K562 (cell line): Measurements from ENCODE around the gene CLDN24.

Experiments used
- CTCF ChIP-seq, 3 experiments: IDR thresholded peaks in 2 of 3; conservative IDR thresholded peaks in 1 of 3; 2 replicates each; pipeline ENCODE4 v1.5.1; 2011 to 2012; ENCODE audit warnings: low read length in 3 of 3, mild to moderate bottlenecking in 3 of 3, control low read depth in 2 of 3, improper control_type of control experiment in 1 of 3, inconsistent platforms in 1 of 3, low read depth in 1 of 3, mixed read lengths in 1 of 3, moderate library complexity in 1 of 3; ENCODE audit not compliant: insufficient read depth in 2 of 3
- ZNF197 ChIP-seq: fragments of 200-800 bp; sonication (Bioruptor generic); IDR thresholded peaks from 2 replicates; pipeline ENCODE4 v1.6.1; 2016; ENCODE audit warnings: low read depth, missing genetic modification characterization, missing compliant biosample characterization
- TF ChIP-seq, protein P1 (sequence below), 2 experiments: fragments of 450-650 bp in 1 of 2; sonication (generic) in 1 of 2; formaldehyde crosslinking; conservative IDR thresholded peaks; 2 replicates each; pipeline versions ENCODE4 v1.4.0 to v1.8.1; 2020 to 2022; ENCODE audit warnings: mild to moderate bottlenecking in 1 of 2, missing genetic modification reagents in 1 of 2

DNA sequence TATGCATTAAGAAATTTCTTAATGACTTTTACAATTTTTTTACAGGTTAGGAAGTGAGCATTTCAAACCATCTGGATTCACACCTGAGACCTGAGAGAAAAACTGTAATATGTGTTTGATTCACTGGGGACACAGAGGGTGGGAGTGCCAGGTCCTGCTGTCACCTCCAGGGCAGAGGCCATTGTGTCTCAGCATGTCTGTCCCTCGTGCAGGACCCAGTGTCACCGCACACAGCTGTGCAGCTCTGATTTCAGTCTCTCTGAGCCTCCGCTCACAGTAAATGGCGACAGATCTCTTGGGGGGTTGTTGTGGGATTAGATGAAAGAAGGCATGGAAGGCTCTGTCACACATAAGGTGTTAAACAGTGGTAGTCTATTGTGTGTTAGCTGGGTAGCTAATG is 23.0 kb upstream of the CLDN24 start:
- no peak for TF ChIP-seq CTCF (IDR thresholded peaks at IDR 0.05 in 2 of 3, conservative IDR thresholded peaks at IDR 0.05 in 1 of 3; ENCODE audit: insufficient read depth in 2 of 3, low read depth in 1 of 3, low read length in 3 of 3)
- TF ChIP-seq, protein P1, sequence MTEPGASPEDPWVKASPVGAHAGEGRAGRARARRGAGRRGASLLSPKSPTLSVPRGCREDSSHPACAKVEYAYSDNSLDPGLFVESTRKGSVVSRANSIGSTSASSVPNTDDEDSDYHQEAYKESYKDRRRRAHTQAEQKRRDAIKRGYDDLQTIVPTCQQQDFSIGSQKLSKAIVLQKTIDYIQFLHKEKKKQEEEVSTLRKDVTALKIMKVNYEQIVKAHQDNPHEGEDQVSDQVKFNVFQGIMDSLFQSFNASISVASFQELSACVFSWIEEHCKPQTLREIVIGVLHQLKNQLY (CRISPR knock-in tag; conservative IDR thresholded peaks at IDR 0.05) = no peak
- TF ChIP-seq ZNF197 (CRISPR knock-in tag) = no peak
